Ovary (tissue), 3 donors: ENCODE measurements around the gene SLC51B.

Experiments
- CTCF ChIP-seq, 3 donors: fragments of 450-650 bp in 2 of 3; fragments of 200-600 bp in 1 of 3; IDR thresholded peaks; one replicate each; pipeline versions ENCODE4 v1.5.1 to v1.8.0; 2016 to 2022; ENCODE audit warnings: antibody characterized with exemption in 3 of 3, mild to moderate bottlenecking in 1 of 3
- POLR2A ChIP-seq: fragments of 450-650 bp; IDR thresholded peaks from one replicate; pipeline ENCODE4 v1.6.1; 2017; ENCODE audit warnings: antibody characterized with exemption, mild to moderate bottlenecking, moderate library complexity
- donor health status: DM: no; HTN: no; CAD: no.

GRCh38 chr15:65027593-65027992 is 17.6 kb upstream of the SLC51B start:
- TF ChIP-seq POLR2A (no peak), CTCF (IDR thresholded peaks at IDR 0.05) (no peak)
